ENCODE measurements around the gene GARRE1.
"Not testable (repeated sequence)": the region's sequence is repeated elsewhere in the genome, so short reads cannot be mapped to it uniquely, and the experiment has no call there.

The GARRE1 gene

GRCh38 chr19:34260771-34261173 is 6.4 kb downstream of the GARRE1 start:
- DNase-seq, result no peak

DNA sequence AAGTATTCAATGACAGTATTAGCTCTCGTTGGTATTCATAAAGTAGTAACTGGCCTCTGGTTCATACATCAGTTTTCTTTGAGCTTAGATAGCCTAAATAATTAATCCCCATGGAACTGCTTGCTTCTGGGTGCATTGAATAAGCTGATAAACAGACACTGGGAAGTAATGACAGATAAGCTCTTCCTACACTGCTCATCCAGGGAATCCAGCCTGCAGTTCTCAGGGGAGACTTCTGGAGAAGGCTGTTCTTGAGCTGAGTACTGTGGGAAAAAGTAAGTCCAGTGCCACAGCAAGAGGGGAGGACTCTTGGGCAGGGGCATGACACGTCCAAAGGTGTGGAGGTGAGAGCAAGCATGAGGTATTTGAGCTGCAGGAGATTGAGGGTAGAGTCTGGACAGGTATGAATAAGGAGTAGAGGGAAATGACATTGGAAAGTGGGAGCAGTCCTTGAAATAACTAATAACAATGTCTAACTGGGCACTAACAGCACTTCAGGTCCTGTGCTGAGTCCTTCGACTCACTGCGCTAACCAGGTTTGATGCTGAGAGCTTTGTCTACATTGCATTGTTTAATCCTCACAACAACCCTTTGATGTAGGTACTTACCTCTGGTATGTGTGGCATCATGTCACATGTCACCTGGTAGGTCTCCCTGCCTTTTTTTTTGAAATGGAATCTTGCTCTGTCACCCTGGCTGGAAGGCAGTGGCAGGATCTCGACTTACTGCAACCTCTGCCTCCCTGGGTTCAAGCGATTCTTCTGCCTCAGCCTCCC is 7.2 kb downstream of the GARRE1 start:
- no peak for DNase-seq

GRCh38 chr19:34263745-34264237 is 9.4 kb downstream of the GARRE1 start:
- DNase-seq, result no peak

DNA sequence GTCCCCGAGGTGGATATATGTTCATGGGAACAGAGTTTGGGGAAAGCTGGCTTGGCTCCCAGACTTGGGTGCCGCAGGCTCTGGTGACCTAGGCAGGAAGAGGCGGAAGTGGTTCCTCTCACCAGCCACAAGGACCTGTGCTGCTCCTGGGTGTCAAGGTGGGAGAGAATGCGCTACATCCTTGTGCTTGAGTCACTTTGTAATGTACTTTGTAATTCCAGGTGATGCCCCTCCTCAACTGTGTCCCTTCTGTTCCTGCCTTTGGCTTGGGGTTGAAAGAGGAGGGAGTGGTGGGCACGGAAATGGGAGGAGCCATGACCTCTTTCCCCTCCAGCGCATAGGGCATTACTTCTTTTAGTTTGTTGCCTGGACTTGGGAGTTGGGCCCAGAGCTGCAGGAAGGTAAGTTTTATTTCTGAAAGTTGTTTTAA is 10.9 kb downstream of the GARRE1 start:
- no peak for DNase-seq

DNA sequence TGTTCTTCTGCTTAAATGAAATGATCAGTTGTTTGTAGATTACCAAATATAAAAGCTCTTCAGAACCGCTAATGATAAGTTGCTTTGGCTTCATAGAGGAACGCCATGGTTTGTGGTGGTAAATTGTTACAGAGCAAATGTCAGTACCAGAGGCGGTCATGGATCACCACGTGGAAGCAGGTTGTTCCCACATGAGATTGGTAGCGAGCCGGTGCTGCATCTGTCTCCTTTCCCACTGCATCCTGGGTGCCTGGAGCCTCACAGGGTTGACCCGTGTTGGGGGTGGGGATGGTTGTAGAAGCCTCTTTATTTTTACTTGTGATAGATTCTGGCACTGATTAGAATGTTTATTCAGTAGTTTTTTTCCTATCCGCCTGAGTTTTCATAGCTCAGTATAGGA is 14.7 kb downstream of the GARRE1 start:
- no peak for DNase-seq

DNA sequence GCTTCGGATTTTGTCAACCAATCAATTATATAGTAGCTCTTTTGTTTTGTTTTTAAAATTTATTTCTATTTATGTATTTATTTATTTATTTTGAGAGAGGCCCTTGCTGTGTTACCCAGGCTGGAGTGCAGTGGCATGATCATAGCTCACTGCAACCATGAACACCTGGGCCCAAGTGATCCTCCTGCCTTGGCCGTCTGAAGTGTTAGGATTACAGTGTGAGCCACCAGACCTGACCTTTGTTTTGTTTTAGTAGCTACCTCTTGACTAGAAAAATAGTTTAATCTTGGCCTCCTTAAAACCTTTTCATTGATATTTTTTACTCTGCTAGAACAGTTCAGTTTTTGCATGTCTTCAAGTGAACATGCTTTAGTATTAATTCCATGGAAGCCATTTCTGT is 15.1 kb downstream of the GARRE1 start:
- no peak for DNase-seq

DNA sequence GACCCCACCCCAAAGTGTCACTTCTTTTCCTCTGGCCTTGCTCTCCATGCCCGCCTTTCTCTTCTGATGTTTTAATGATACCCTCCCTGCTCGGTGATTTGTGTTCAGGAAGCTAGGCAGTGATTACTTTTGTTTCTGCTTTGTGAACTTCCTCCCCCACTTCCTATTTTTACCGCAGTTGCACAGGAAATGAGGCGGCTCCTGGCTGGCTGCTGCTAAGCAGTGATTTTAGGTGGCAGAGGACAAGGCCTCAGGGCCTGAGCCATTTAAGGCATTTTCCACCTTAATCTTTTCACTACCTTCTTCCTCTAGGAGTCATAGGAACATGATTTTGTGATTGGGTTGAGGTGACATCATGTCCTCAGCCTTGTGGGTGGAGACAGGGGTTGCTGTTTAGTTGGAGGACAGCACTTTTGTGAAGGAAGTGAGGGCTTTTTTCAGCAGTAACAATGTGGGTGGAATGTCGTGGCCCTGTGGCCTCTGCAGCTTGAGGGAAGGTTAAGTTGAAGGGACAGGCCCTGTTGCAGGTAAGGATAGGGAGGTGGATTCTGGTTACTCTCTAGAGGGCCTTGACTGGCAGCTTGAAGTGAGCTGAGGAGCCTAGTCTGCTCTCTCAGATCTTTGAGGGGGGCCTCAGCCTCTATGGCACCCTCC is 15.7 kb downstream of the GARRE1 start:
- DNase-seq, result peak; percentile 13 to 42

- no peak for DNase-seq
These were observed 18.8 kb downstream of the GARRE1 start for GRCh38 chr19:34273121-34273520.

GRCh38 chr19:34274284-34274826 is 20.0 kb downstream of the GARRE1 start:
- no peak for DNase-seq

DNA sequence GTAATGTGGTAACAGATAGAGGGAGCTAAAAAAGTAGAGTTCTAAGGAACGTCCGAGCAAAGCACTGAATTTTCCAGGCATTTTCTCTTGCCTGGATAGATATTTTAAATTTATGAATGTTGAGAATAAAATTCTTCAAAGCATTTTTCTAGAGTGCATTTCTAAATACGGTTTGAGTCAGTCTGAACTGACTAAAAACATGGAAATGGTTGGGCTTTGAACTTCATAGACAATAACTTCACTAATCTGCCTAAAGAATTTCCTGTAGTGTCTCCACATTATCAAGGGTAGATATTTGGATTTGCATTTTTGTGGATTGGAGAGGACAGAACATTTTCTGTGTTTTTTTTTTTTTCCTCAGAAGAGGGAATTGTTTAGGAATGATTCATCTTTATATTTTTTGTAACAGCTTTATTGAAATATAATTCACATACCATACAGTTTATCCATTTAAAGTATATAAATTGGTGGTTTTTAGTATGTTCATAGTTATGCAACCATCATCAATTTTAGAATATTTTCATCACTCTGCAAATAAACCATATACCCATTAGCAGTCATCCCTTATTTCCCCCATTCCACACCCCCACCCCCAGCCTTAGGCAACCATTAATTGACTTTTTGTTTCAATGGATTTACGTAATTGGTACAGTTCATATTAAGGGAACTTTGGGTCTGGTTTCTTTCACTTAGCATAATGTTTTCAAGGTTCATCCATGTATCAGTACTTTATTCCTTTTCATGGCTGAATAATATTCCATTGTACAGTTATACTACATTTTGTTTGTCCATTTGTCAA is 20.7 kb downstream of the GARRE1 start:
- no peak for DNase-seq

GRCh38 chr19:34275705-34276104 is 21.4 kb downstream of the GARRE1 start:
- DNase-seq, result no peak

DNA sequence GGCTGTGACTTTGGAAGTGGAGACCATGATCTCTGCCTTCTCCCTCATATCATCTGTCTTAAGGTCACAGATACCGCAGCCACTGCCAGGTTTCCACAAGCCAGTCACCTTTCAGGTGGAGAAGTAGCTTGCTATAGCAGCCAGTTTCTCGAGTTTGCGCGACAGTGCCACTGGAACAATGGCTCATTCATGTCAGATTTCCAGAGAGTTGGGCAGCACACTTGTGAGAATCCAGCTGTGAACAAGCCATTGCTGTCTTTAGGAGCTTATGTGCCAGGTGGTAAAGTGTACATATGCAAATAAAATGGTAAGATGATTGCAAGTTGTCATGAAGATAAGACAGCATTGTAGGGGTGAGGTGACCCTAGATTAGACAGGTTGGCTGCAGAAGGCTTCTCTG is 22.3 kb downstream of the GARRE1 start:
- DNase-seq, result peak in 1 of 2 donors; percentile 15

DNA sequence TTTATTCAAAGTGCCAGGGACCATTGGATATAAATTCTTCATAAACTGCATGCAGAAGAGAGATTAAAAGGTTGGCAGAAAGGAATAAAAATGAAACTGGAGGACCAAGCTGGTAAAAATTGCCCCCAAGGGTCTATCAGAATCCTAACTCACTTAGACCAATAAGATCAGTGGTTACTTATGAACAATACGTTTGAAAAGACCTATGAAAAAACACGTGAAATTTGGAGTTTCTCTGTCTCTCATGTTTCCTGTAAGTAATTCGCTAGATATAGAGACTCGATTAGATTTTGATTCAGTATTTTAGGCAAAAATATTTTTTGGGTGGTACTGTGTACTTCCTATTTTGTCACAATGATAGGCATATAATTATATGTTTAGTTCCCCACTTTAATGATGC is 22.9 kb downstream of the GARRE1 start:
- no peak for DNase-seq

- no peak for DNase-seq
These were observed 24.4 kb downstream of the GARRE1 start for GRCh38 chr19:34278783-34279182.

DNA sequence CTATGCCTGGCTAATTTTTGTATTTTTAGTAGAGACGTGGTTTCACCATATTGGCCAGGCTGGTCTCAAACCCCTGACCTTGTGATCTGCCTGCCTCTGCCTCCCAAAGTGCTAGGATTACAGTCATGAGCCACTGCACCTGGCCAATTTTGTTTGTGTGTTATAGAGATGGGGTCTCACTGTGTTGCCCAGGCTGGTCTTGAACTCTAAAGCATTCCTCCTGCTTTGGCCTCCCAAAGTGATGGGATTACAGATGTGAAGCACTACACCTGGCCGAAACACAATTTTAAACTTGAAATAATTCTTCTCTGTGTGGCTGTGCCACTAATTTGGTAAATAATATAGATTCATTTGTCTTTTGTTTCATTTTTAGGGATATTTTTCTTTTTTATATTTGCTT is 27.1 kb downstream of the GARRE1 start:
- DNase-seq, result not testable (repeated sequence)

- DNase-seq, result no peak
These were observed 28.5 kb downstream of the GARRE1 start for GRCh38 chr19:34282611-34283519.

GRCh38 chr19:34284505-34284904 is 30.2 kb downstream of the GARRE1 start:
- DNase-seq, result no peak

GRCh38 chr19:34287662-34288140 is 33.3 kb downstream of the GARRE1 start:
- no peak for DNase-seq

DNA sequence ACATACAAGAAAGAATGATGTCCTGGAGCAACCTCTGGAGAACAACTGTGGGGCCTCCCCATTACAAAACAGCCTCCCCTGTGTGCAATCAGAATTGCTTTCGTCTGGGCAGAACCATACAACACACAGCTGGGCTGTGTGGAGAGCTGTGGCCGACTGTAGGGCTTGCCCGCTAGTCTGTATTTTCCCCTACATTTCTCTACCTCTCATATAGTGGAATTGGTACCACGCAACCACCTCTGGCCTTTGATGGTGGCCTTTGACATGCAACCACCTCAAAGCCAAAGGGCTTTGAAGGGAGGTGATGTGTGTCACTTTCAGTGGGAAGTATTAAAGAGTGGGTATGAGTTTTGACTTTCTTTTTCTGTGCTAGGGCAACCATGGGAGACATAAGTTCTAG is 34.0 kb downstream of the GARRE1 start:
- DNase-seq, result no peak

DNA sequence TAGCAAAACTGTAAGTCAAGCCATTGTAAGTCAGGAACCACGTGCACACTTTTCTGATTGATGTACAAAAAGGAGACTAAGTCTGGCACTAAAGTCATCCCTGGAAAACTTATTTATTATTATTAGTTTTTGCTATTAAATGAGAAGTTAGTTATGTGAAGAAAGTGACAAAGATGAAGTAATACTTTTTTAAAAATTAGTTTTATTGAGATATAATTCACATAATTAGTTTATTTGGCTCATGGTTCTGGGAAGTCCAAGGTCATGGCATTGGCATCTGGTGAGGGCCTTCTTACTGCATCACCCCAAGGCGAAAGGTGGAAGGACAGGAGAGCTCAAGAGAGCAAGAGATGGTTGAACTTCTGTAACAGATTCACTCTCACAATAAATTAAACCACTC is 36.9 kb downstream of the GARRE1 start:
- no peak for DNase-seq

DNA sequence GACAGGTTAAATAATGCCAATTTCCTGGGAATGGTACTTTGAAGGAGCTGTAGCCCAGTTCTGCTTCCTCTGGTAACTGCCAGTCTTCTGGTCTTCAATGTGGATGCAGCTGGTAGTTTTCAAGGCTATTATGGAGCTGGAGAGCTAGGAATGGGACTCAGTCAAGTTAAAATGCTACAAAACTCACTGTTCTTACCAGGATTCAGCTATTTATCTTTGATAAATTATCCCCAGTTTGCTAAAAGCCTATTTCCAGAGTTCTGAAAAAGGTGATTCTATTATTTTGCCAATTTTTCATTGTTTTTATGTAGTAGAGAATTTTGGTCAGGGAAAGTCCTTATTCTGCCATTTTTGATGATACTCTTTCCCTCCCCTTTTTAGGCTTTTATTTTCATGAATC is 40.7 kb downstream of the GARRE1 start:
- no peak for DNase-seq

All from hippocampal formation (tissue), 2 donors.